Measurements from ENCODE around the gene USP32.
"Not testable (repeated sequence)": the region's sequence is repeated elsewhere in the genome, so short reads cannot be mapped to it uniquely, and the experiment has no call there.

USP32 gene, protein sequence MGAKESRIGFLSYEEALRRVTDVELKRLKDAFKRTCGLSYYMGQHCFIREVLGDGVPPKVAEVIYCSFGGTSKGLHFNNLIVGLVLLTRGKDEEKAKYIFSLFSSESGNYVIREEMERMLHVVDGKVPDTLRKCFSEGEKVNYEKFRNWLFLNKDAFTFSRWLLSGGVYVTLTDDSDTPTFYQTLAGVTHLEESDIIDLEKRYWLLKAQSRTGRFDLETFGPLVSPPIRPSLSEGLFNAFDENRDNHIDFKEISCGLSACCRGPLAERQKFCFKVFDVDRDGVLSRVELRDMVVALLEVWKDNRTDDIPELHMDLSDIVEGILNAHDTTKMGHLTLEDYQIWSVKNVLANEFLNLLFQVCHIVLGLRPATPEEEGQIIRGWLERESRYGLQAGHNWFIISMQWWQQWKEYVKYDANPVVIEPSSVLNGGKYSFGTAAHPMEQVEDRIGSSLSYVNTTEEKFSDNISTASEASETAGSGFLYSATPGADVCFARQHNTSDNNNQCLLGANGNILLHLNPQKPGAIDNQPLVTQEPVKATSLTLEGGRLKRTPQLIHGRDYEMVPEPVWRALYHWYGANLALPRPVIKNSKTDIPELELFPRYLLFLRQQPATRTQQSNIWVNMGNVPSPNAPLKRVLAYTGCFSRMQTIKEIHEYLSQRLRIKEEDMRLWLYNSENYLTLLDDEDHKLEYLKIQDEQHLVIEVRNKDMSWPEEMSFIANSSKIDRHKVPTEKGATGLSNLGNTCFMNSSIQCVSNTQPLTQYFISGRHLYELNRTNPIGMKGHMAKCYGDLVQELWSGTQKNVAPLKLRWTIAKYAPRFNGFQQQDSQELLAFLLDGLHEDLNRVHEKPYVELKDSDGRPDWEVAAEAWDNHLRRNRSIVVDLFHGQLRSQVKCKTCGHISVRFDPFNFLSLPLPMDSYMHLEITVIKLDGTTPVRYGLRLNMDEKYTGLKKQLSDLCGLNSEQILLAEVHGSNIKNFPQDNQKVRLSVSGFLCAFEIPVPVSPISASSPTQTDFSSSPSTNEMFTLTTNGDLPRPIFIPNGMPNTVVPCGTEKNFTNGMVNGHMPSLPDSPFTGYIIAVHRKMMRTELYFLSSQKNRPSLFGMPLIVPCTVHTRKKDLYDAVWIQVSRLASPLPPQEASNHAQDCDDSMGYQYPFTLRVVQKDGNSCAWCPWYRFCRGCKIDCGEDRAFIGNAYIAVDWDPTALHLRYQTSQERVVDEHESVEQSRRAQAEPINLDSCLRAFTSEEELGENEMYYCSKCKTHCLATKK (N-terminal part only)

GRCh38 chr17:60392042-60392844 lies at the start of gene USP32:
USP32 (minus strand) TSS chr17:60392133; CDS start chr17:60391939, 194 bp downstream.
- peak; percentile 99 for DNase-seq (ENCODE audit: low read depth)
- TF ChIP-seq, protein P1, sequence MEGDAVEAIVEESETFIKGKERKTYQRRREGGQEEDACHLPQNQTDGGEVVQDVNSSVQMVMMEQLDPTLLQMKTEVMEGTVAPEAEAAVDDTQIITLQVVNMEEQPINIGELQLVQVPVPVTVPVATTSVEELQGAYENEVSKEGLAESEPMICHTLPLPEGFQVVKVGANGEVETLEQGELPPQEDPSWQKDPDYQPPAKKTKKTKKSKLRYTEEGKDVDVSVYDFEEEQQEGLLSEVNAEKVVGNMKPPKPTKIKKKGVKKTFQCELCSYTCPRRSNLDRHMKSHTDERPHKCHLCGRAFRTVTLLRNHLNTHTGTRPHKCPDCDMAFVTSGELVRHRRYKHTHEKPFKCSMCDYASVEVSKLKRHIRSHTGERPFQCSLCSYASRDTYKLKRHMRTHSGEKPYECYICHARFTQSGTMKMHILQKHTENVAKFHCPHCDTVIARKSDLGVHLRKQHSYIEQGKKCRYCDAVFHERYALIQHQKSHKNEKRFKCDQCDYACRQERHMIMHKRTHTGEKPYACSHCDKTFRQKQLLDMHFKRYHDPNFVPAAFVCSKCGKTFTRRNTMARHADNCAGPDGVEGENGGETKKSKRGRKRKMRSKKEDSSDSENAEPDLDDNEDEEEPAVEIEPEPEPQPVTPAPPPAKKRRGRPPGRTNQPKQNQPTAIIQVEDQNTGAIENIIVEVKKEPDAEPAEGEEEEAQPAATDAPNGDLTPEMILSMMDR (IDR thresholded peaks at IDR 0.05; ENCODE audit: insufficient read depth, low read depth, low read length, missing control alignments): no peak
- H3K4me3 ChIP-seq (ENCODE audit: low read depth, low read length): peak within 1 kb of the TSS; percentile 96

- TF ChIP-seq, protein P1 (IDR thresholded peaks at IDR 0.05; ENCODE audit: insufficient read depth, low read depth, low read length, missing control alignments): no peak
- peak; percentile 50 for DNase-seq (ENCODE audit: low read depth)
- no peak overlapping the region for H3K4me3 ChIP-seq (ENCODE audit: low read depth, low read length)
Measured at GRCh38 chr17:60439501-60439900, 47.6 kb upstream of the USP32 start.

- no peak overlapping the region for H3K4me3 ChIP-seq (ENCODE audit: low read depth, low read length)
- peak; percentile 37 for DNase-seq (ENCODE audit: low read depth)
- TF ChIP-seq, protein P1 (IDR thresholded peaks at IDR 0.05; ENCODE audit: insufficient read depth, low read depth, low read length, missing control alignments): no peak
Measured at GRCh38 chr17:60436676-60437075, 44.7 kb upstream of the USP32 start.

- TF ChIP-seq, protein P1 (IDR thresholded peaks at IDR 0.05; ENCODE audit: insufficient read depth, low read depth, low read length, missing control alignments): peak; percentile 88
- peak; percentile 76 for DNase-seq (ENCODE audit: low read depth)
- H3K4me3 ChIP-seq (ENCODE audit: low read depth, low read length): no peak overlapping the region
Measured at GRCh38 chr17:60435244-60436167, 43.6 kb upstream of the USP32 start.

GRCh38 chr17:60433021-60433997 lies 41.4 kb upstream of the USP32 start:
- not testable (repeated sequence) for H3K4me3 ChIP-seq (ENCODE audit: low read depth, low read length); DNase-seq (ENCODE audit: low read depth)

DNA sequence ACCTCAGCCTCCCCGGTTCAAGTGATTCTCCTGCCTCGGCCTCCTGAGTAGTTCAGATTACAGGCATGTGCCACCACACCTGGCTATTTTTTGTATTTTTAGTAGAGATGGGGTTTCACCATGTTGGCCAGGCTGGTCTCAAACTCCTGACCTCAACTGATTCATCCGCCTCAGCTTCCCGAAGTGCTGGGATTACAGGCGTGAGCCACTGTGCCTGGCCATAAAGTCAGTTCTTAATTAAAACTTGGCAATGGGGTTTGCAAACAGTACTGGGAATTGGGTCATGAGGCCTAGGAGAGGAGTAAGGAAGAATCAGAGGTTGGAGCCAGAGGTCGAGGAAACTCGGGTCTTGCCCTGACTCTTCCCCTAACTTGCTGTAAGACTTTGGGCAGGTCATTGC lies 38.6 kb upstream of the USP32 start:
- DNase-seq (ENCODE audit: low read depth); H3K4me3 ChIP-seq (ENCODE audit: low read depth, low read length): not testable (repeated sequence)

DNA sequence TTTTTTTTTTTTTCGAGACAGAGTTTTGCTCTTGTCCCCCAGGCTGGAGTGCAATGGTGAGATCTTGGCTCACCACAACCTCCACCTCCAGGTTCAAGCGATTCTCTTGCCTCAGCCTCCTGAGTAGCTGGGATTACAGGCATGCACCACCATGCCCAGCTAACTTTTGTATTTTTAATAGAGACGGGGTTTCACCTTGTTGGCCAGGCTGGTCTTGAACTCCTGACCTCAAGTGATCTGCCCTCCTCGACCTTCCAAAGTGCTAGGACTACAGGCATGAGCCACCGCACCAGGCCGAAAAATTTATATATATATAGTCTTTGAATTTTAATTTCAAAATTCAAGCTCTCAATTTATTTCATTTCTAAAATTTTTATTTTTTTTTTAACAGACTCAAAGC lies 36.6 kb upstream of the USP32 start:
- not testable (repeated sequence) for DNase-seq (ENCODE audit: low read depth); H3K4me3 ChIP-seq (ENCODE audit: low read depth, low read length)
